GM12878 (cell line): ENCODE measurements around the gene RAB34.

Experiments used
- CTCF ChIP-seq, 3 experiments: IDR thresholded peaks in 2 of 3; conservative IDR thresholded peaks in 1 of 3; 2 replicates each; pipeline ENCODE4 v1.5.1; 2011; ENCODE audit warnings: low read depth in 3 of 3, low read length in 3 of 3, mild to moderate bottlenecking in 3 of 3, control low read depth in 2 of 3, moderate library complexity in 2 of 3, inconsistent platforms in 1 of 3, mixed read lengths in 1 of 3; ENCODE audit not compliant: control insufficient read depth in 2 of 3, insufficient read depth in 1 of 3; ENCODE audit errors: extremely low read depth in 1 of 3
- EZH2 ChIP-seq: IDR thresholded peaks from 2 replicates; pipeline ENCODE4 v1.6.1; 2012; ENCODE audit warnings: low read depth, mild to moderate bottlenecking, control low read depth, inconsistent platforms, low read length, borderline replicate concordance; ENCODE audit not compliant: control insufficient read depth
- MYC ChIP-seq: IDR thresholded peaks from 2 replicates; pipeline ENCODE4 v1.6.1; 2011; ENCODE audit warnings: mild to moderate bottlenecking, low read length, moderate library complexity, inconsistent platforms; ENCODE audit not compliant: insufficient read depth, insufficient replicate concordance, insufficient read length, severe bottlenecking
- NFYB ChIP-seq: IDR thresholded peaks from 2 replicates; pipeline ENCODE4 v1.6.1; 2011; ENCODE audit warnings: low read depth, mild to moderate bottlenecking, low read length, improper control_type of control experiment, moderate library complexity; ENCODE audit not compliant: insufficient read depth
- NR2C2 ChIP-seq: IDR thresholded peaks from 2 replicates; pipeline ENCODE4 v1.6.1; 2011; ENCODE audit warnings: borderline replicate concordance, low read depth; ENCODE audit not compliant: control insufficient read depth, insufficient read length
- POLR2A ChIP-seq: IDR thresholded peaks from 2 replicates; pipeline ENCODE4 v1.6.1; 2011; ENCODE audit warnings: low read depth, mild to moderate bottlenecking, low read length
- POLR2AphosphoS5 ChIP-seq: IDR thresholded peaks from 2 replicates; pipeline ENCODE4 v1.6.1; 2011; ENCODE audit warnings: mild to moderate bottlenecking, low read length, inconsistent platforms
- RAD21 ChIP-seq: IDR thresholded peaks from 2 replicates; pipeline ENCODE4 v1.6.1; 2011; ENCODE audit warnings: mild to moderate bottlenecking, low read depth, low read length, moderate library complexity; ENCODE audit not compliant: insufficient read depth
- RELA ChIP-seq: fragments of 450-650 bp; IDR thresholded peaks from 2 replicates; pipeline ENCODE4 v1.8.0; 2014; ENCODE audit warnings: borderline replicate concordance; ENCODE audit not compliant: partially characterized antibody
- TAF1 ChIP-seq: IDR thresholded peaks from 2 replicates; pipeline ENCODE4 v1.6.1; 2011; ENCODE audit warnings: mild to moderate bottlenecking, low read depth, low read length, borderline replicate concordance
- TBL1XR1 ChIP-seq: IDR thresholded peaks from 2 replicates; pipeline ENCODE4 v1.6.1; 2012; ENCODE audit warnings: low read depth, low read length, improper control_type of control experiment
- YBX1 ChIP-seq: fragments of 450-650 bp; IDR thresholded peaks from 2 replicates; pipeline ENCODE4 v1.6.1; 2016; ENCODE audit warnings: antibody characterized with exemption
- ZSCAN29 ChIP-seq: fragments of 450-650 bp; IDR thresholded peaks from 2 replicates; pipeline ENCODE4 v1.6.1; 2017; ENCODE audit warnings: mild to moderate bottlenecking, moderate library complexity

- TF ChIP-seq YBX1 (no peak), TBL1XR1 (peak; percentile 84; the same call in 1 of the 2 replicates), POLR2A (peak; percentile 71), ZSCAN29 (no peak), EZH2 (no peak), NR2C2 (no peak), RELA (no peak), NFYB (no peak), RAD21 (peak; percentile 98), CTCF (IDR thresholded peaks at IDR 0.05 in 2 of 3, conservative IDR thresholded peaks at IDR 0.05 in 1 of 3; ENCODE audit: control insufficient read depth in 2 of 3, extremely low read depth in 1 of 3, insufficient read depth in 1 of 3, low read depth in 3 of 3, low read length in 3 of 3) (peak; percentile 99 to 100 (median 99); a peak in 5 of 6 replicates), MYC (peak; percentile 45), POLR2AphosphoS5 (peak; percentile 67; the same call in 1 of the 2 replicates), TAF1 (peak; percentile 54; the same call in 1 of the 2 replicates)
Observed at GRCh38 chr17:28726627-28727491, 9.2 kb upstream of the RAB34 start.
